HepG2 (cell line): ENCODE measurements around the gene RCAN2. TPM values are rescaled to one million over a fixed set of nuclear protein-coding genes. Genes with fewer than 3 reads are reported as not detected.

ENCODE experiments used
- CTCF ChIP-seq: sonication (generic); formaldehyde crosslinking; IDR thresholded peaks from 2 replicates; pipeline ENCODE4 v1.5.0; 2020; ENCODE audit warnings: mild to moderate bottlenecking, missing genetic modification reagents, moderate library complexity
- HES4 ChIP-seq: sonication (generic); formaldehyde crosslinking; IDR thresholded peaks from 2 replicates; pipeline ENCODE4 v1.9.0; 2021; ENCODE audit warnings: mild to moderate bottlenecking, missing genetic modification reagents, borderline replicate concordance
- NCOA5 ChIP-seq: sonication (generic); formaldehyde crosslinking; IDR thresholded peaks from 2 replicates; pipeline ENCODE4 v1.4.0; 2020; ENCODE audit warnings: missing genetic modification reagents
- PRDM4 ChIP-seq: sonication (generic); formaldehyde crosslinking; IDR thresholded peaks from 2 replicates; pipeline ENCODE4 v1.9.0; 2021; ENCODE audit warnings: missing genetic modification reagents, borderline replicate concordance
- SMC3 ChIP-seq: IDR thresholded peaks from 2 replicates; pipeline ENCODE4 v1.6.1; 2011; ENCODE audit warnings: low read length, improper control_type of control experiment
- STAT5B ChIP-seq: sonication (generic); formaldehyde crosslinking; IDR thresholded peaks from 2 replicates; pipeline ENCODE4 v1.4.0; 2020; ENCODE audit warnings: missing genetic modification reagents
- USF2 ChIP-seq, 2 experiments: sonication (generic) in 1 of 2; formaldehyde crosslinking in 1 of 2; IDR thresholded peaks; 2 replicates each; pipeline versions ENCODE4 v1.5.1 to v1.6.1; 2011 to 2020; ENCODE audit warnings: borderline replicate concordance in 1 of 2, low read depth in 1 of 2, low read length in 1 of 2, mild to moderate bottlenecking in 1 of 2, missing genetic modification reagents in 1 of 2, moderate library complexity in 1 of 2
- ZNF124 ChIP-seq: sonication (generic); formaldehyde crosslinking; IDR thresholded peaks from 2 replicates; pipeline ENCODE4 v1.4.0; 2020; ENCODE audit warnings: missing genetic modification reagents
- ZNF329 ChIP-seq: sonication (generic); formaldehyde crosslinking; IDR thresholded peaks from 2 replicates; pipeline ENCODE4 v1.9.0; 2021; ENCODE audit warnings: low read depth, mild to moderate bottlenecking, missing genetic modification reagents
- ZNF552 ChIP-seq: sonication (generic); formaldehyde crosslinking; IDR thresholded peaks from 2 replicates; pipeline ENCODE4 v1.9.0; 2022; ENCODE audit warnings: missing genetic modification reagents, mild to moderate bottlenecking, borderline replicate concordance
- polyA plus RNA-seq, 8 experiments: library from polyadenylated mRNA; depleted of rRNA in 3 of 8; stranded (reverse) in 7 of 8; unstranded in 1 of 8; fragments of >200 nt; fragmentation: Illumina TruSeq in 4 of 8; extraction: Trizol in 4 of 8; gene quantifications; 2 replicates each; pipeline versions ENCODE4 v1.2.1 to v1.2.3, GENCODE V29; 2011 to 2016; ENCODE audit warnings: low read depth in 4 of 8, missing spikeins in 1 of 8, mixed read lengths in 1 of 8; ENCODE audit not compliant: insufficient read depth in 1 of 8
- total RNA-seq, 5 experiments: library from RNA; depleted of rRNA; stranded (reverse); fragments of >200 nt; fragmentation: Illumina TruSeq; extraction: Trizol; gene quantifications; 2 replicates each; pipeline ENCODE4 v1.2.3, GENCODE V29; 2016; ENCODE audit warnings: low read depth in 1 of 5

The RCAN2 gene
- total and polyA plus RNA-seq, 2 of the 13 experiments (the other 11 are each of a cell fraction or from before 2014, with no cell fraction given), result not detected

- TF ChIP-seq CTCF (CRISPR knock-in tag), result peak; percentile 76
- TF ChIP-seq ZNF124 (CRISPR knock-in tag), result no peak
- peak; percentile 75 for TF ChIP-seq SMC3
- no peak for TF ChIP-seq PRDM4 (CRISPR knock-in tag)
- TF ChIP-seq ZNF552, result no peak
- TF ChIP-seq STAT5B (CRISPR knock-in tag), result no peak
- no peak for TF ChIP-seq HES4 (CRISPR knock-in tag)
- no peak for TF ChIP-seq USF2 (IDR thresholded peaks at IDR 0.05; ENCODE audit: low read depth, low read length)
- no peak for TF ChIP-seq USF2 (CRISPR knock-in tag; IDR thresholded peaks at IDR 0.05; ENCODE audit: borderline replicate concordance)
- no peak for TF ChIP-seq ZNF329 (CRISPR knock-in tag)
- TF ChIP-seq NCOA5 (CRISPR knock-in tag), result no peak
Observed at GRCh38 chr6:46221222-46221793, 269.9 kb downstream of the RCAN2 start (continued).
